Measurements from ENCODE around the gene HSPG2. TPM values are rescaled to one million over a fixed set of nuclear protein-coding genes. Genes with fewer than 3 reads are reported as not detected.

The HSPG2 gene
- total and polyA plus RNA-seq, 2 of the 13 experiments (the other 11 are each of a cell fraction or from before 2014, with no cell fraction given) = 9.1 to 13.1 TPM

DNA sequence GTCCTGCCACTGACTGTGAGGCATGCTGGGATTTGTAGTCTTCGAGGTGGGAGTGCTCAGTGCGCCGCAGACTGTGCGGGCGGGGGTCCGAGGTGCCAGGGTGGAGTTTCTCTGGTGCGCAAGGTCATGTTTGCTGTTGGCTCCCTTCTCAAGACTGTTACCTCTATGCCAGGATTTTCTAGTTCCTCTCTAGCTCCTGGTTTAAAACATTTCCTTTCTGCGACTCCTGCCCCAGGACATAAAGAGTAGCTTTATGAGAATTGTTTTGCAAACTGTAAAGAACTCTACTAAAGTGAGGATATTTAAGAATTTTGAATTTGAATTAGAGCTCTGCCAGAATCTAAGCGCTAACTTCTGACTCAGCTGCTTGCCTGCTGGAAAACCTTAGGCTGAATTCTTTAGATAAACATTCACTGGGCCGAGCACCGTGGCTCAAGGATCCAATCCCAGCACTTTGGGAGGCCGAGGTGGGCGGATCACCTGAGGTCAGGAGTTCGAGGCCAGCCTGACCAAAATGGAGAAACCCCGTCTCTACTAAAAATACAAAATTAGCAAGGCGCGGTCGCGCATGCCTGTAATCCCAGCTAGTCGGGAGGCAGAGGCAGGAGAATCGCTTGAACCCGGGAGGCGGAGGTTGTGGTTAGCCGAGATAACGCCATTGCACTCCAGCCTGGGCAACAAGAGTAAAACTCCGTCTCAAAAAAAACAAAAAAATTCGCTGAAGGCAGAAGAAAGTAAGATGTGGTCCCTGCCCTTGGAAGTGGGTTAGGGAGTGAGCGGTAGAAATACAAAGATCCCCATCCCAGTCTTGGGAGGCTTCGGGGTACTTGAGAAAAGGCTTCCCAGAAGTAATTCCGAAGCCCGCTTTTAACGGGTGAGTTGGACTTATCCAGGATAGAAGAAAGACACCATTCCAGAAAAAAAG, 153.2 kb downstream of the HSPG2 start (continued):
- TF ChIP-seq ZNF766 (CRISPR knock-in tag; IDR thresholded peaks at IDR 0.05; ENCODE audit: borderline replicate concordance) (no peak), FOXK2 (IDR thresholded peaks at IDR 0.05) (no peak), TRIM22 (IDR thresholded peaks at IDR 0.05) (no peak), CEBPG (CRISPR knock-in tag; IDR thresholded peaks at IDR 0.05) (no peak), HDAC6 (IDR thresholded peaks at IDR 0.05; ENCODE audit: low read depth, low read length) (no peak), THRA (CRISPR knock-in tag; IDR thresholded peaks at IDR 0.05; ENCODE audit: borderline replicate concordance) (no peak), POLR2AphosphoS2 (IDR thresholded peaks at IDR 0.05; ENCODE audit: low read depth, low read length) (no peak), FOXO4 (CRISPR knock-in tag; conservative IDR thresholded peaks at IDR 0.05) (no peak), HOXA9 (CRISPR knock-in tag; IDR thresholded peaks at IDR 0.05; ENCODE audit: borderline replicate concordance) (no peak), CBX2 (IDR thresholded peaks at IDR 0.05; ENCODE audit: low read depth, low read length) (no peak), CBX2 (CRISPR knock-in tag; IDR thresholded peaks at IDR 0.05; ENCODE audit: low read depth) (no peak), CTCF (CRISPR knock-in tag; IDR thresholded peaks at IDR 0.05) (no peak), ZNF317 (CRISPR knock-in tag; IDR thresholded peaks at IDR 0.05) (no peak), ZNF552 (CRISPR knock-in tag; IDR thresholded peaks at IDR 0.05; ENCODE audit: borderline replicate concordance) (no peak; the same call in 1 of the 2 replicates), DRAP1 (CRISPR knock-in tag; IDR thresholded peaks at IDR 0.05) (no peak), DNMT3B (CRISPR knock-in tag; conservative IDR thresholded peaks at IDR 0.05) (no peak), MZF1 (CRISPR knock-in tag; IDR thresholded peaks at IDR 0.05; ENCODE audit: borderline replicate concordance) (no peak), ZFX (CRISPR knock-in tag; IDR thresholded peaks at IDR 0.05; ENCODE audit: low read depth) (no peak), SAFB2 (CRISPR knock-in tag; IDR thresholded peaks at IDR 0.05; ENCODE audit: borderline replicate concordance, low read depth) (no peak), FIP1L1 (IDR thresholded peaks at IDR 0.05; ENCODE audit: borderline replicate concordance, insufficient read depth, low read depth, low read length) (no peak), SP1 (IDR thresholded peaks at IDR 0.05) (no peak), SP1 (CRISPR knock-in tag; IDR thresholded peaks at IDR 0.05) (0 out of 2 replicates have a peak, but pooled peaks have one; percentile 58), NR2C2 (CRISPR knock-in tag; IDR thresholded peaks at IDR 0.05; ENCODE audit: borderline replicate concordance) (no peak)
